C4-2B (cell line): ENCODE measurements around the gene BUD13.
"Not testable (repeated sequence)": the region's sequence is repeated elsewhere in the genome, so short reads cannot be mapped to it uniquely, and the experiment has no call there.

Experiments used
- ZFX ChIP-seq: fragments of 450-650 bp; IDR thresholded peaks from 2 replicates; pipeline ENCODE4 v1.6.1; 2017
- TF ChIP-seq, protein P1 (sequence below): fragments of 450-650 bp; conservative IDR thresholded peaks from 2 replicates; pipeline ENCODE4 v1.5.1; 2017; ENCODE audit warnings: mild to moderate bottlenecking

DNA sequence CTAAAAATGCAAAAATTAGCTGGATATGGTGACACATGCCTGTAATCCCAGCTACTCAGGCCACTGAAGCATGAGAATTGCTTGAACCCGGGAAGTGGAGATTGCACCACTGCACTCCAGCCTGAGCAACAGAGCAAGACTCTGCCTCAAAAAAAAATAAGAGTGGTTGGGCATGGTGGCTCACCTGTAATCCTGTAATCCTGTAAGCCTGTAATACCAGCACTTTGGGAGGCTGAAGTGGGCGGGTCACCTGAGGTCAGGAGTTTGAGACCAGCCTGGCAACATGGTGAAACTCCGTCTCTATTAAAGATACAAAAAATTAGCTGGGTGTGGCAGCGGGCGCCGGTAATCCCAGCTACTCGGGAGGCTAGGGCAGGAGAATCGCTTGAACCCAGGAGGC, 16.7 kb downstream of the BUD13 start:
- TF ChIP-seq, protein P1, sequence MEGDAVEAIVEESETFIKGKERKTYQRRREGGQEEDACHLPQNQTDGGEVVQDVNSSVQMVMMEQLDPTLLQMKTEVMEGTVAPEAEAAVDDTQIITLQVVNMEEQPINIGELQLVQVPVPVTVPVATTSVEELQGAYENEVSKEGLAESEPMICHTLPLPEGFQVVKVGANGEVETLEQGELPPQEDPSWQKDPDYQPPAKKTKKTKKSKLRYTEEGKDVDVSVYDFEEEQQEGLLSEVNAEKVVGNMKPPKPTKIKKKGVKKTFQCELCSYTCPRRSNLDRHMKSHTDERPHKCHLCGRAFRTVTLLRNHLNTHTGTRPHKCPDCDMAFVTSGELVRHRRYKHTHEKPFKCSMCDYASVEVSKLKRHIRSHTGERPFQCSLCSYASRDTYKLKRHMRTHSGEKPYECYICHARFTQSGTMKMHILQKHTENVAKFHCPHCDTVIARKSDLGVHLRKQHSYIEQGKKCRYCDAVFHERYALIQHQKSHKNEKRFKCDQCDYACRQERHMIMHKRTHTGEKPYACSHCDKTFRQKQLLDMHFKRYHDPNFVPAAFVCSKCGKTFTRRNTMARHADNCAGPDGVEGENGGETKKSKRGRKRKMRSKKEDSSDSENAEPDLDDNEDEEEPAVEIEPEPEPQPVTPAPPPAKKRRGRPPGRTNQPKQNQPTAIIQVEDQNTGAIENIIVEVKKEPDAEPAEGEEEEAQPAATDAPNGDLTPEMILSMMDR = not testable (repeated sequence)
- not testable (repeated sequence) for TF ChIP-seq ZFX
